K562 (cell line): ENCODE data around the gene PLXNB1. TPM values are rescaled to one million over a fixed set of nuclear protein-coding genes. Genes with fewer than 3 reads are reported as not detected.
A peak's percentile ranks its signal among the peaks of the same experiment; 100 is the strongest.

Experiments
- ATAC-seq: fragments of 200-7000 bp; cut with Tn5 transposase; 3 replicates; pipeline ENCODE4 v1.9.1; 2020; ENCODE audit warnings: moderate library complexity
- BruUV-seq: library from RNA; stranded (reverse); fragments of 400-500 nt; replicated peaks from 2 replicates; lab custom pipeline; 2021; lab: Mats Ljungman, UMichigan
- CTCF ChIA-PET: fragments of 300-600 bp; formaldehyde crosslinking; extraction: SDS; loops from one replicate; lab custom pipeline; 2021; ENCODE audit warnings: low intra/inter-chr PET ratio; lab: Yijun Ruan, JAX
- POLR2A ChIA-PET: fragments of 300-600, 350-650 bp; sonication (Branson Sonifier 250); formaldehyde crosslinking; extraction: SDS; loops from one replicate; lab custom pipeline; 2021; ENCODE audit warnings: antibody characterized with exemption, inconsistent platforms; lab: Yijun Ruan, JAX
- DNase-seq, 4 experiments: peaks; one replicate each; pipeline versions ENCODE4 v3.0.0 to v3.0.0-alpha.2; 2011 to 2018; ENCODE audit warnings: low spot score in 3 of 4, mixed read lengths in 3 of 4; ENCODE audit errors: extremely low read depth in 1 of 4
- FAIRE-seq: peaks from 2 replicates; lab custom pipeline; 2011; peaks lifted over from hg19 to GRCh38; lab: Jason Lieb, UNC
- H2AFZ ChIP-seq: 2 replicates; pipeline ENCODE4 v1.6.0; 2011; ENCODE audit warnings: low read depth, low read length, control low read depth, inconsistent platforms
- H3K27ac ChIP-seq: fragments of 200-600 bp; 3 replicates; pipeline ENCODE4 v1.8.0; 2011; ENCODE audit warnings: low read depth, mild to moderate bottlenecking, control low read depth, inconsistent platforms, low read length, moderate library complexity, mixed read lengths; ENCODE audit errors: extremely low read depth
- H3K27me3 ChIP-seq, 2 experiments: fragments of 300-600 bp in 1 of 2; 2 replicates in 1 of 2; 3 replicates in 1 of 2; pipeline versions ENCODE4 v1.6.0 to v1.8.0; 2011; ENCODE audit warnings: inconsistent platforms in 2 of 2, low read length in 2 of 2, mild to moderate bottlenecking in 1 of 2, mixed read lengths in 1 of 2, moderate library complexity in 1 of 2; ENCODE audit not compliant: control insufficient read depth in 2 of 2, insufficient read depth in 2 of 2
- H3K36me3 ChIP-seq: fragments of 300-600 bp; 3 replicates; pipeline ENCODE4 v1.8.0; 2011; ENCODE audit warnings: mild to moderate bottlenecking, low read length, inconsistent platforms; ENCODE audit not compliant: control insufficient read depth, insufficient read depth
- H3K4me1 ChIP-seq, 2 experiments: fragments of 200-600 bp in 1 of 2; replicated peaks in 1 of 2; 2 replicates in 1 of 2; 3 replicates in 1 of 2; pipeline versions ENCODE4 v1.5.1 to v1.8.0; 2011; ENCODE audit warnings: inconsistent platforms in 2 of 2, low read length in 2 of 2, mild to moderate bottlenecking in 1 of 2, mixed read lengths in 1 of 2, moderate library complexity in 1 of 2; ENCODE audit not compliant: control insufficient read depth in 2 of 2, insufficient read depth in 2 of 2
- H3K4me2 ChIP-seq: 2 replicates; pipeline ENCODE4 v1.6.1; 2011; ENCODE audit warnings: low read length, control low read depth, inconsistent platforms, mixed read lengths; ENCODE audit not compliant: insufficient read depth
- H3K4me3 ChIP-seq: fragments of 200-600 bp; sonication (generic), shearing (Covaris generic); 2 replicates; pipeline ENCODE4 v1.5.1; 2016; ENCODE audit warnings: control low read depth, inconsistent platforms
- H3K79me2 ChIP-seq: fragments of 200-600 bp; 3 replicates; pipeline ENCODE4 v1.8.0; 2011; ENCODE audit warnings: low read length, inconsistent platforms; ENCODE audit not compliant: control insufficient read depth, insufficient read depth
- H3K9ac ChIP-seq, 2 experiments: 2 replicates each; pipeline versions ENCODE4 v1.6.0 to v1.6.1; 2011; ENCODE audit warnings: low read depth in 2 of 2, low read length in 2 of 2, control low read depth in 1 of 2, inconsistent platforms in 1 of 2, mild to moderate bottlenecking in 1 of 2, mixed read lengths in 1 of 2; ENCODE audit not compliant: insufficient read depth in 1 of 2
- H3K9me1 ChIP-seq: one replicate; pipeline ENCODE4 v1.6.0; 2011; ENCODE audit warnings: inconsistent platforms, mild to moderate bottlenecking, low read length, moderate library complexity; ENCODE audit not compliant: control insufficient read depth, insufficient read depth
- H3K9me3 ChIP-seq: replicated peaks from 2 replicates; pipeline ENCODE4 v1.5.1; 2011; ENCODE audit warnings: low read depth, low read length, inconsistent platforms; ENCODE audit not compliant: control insufficient read depth, insufficient read depth
- H4K20me1 ChIP-seq: replicated peaks from 2 replicates; pipeline ENCODE4 v1.6.1; 2011; ENCODE audit warnings: low read length, inconsistent platforms, mixed read lengths; ENCODE audit not compliant: control insufficient read depth, insufficient read depth
- CTCF ChIP-seq, 3 experiments: IDR thresholded peaks in 2 of 3; conservative IDR thresholded peaks in 1 of 3; 2 replicates each; pipeline ENCODE4 v1.5.1; 2011 to 2012; ENCODE audit warnings: low read length in 3 of 3, mild to moderate bottlenecking in 3 of 3, control low read depth in 2 of 3, improper control_type of control experiment in 1 of 3, inconsistent platforms in 1 of 3, low read depth in 1 of 3, mixed read lengths in 1 of 3, moderate library complexity in 1 of 3; ENCODE audit not compliant: insufficient read depth in 2 of 3
- ZBTB33 ChIP-seq: sonication (generic); formaldehyde crosslinking; IDR thresholded peaks from 2 replicates; pipeline ENCODE4 v1.8.1; 2023; ENCODE audit warnings: mild to moderate bottlenecking, missing genetic modification reagents
- ZNF609 ChIP-seq: sonication (generic); formaldehyde crosslinking; IDR thresholded peaks from 2 replicates; pipeline ENCODE4 v1.8.1; 2023; ENCODE audit warnings: missing genetic modification reagents, mild to moderate bottlenecking, borderline replicate concordance
- WGBS: fragments of 100-300 bp; shearing (Covaris generic); methylation state at CpG from one replicate; pipeline ENCODE4 v1.1.6; 2016; ENCODE audit warnings: low coverage, mixed read lengths; ENCODE audit not compliant: insufficient coverage; ENCODE audit errors: missing lambda C conversion rate; 5-methylcytosine and 5-hydroxymethylcytosine counted together
- in situ Hi-C: fragments of 300-500 bp; cut with MboI; formaldehyde crosslinking; loops from 4 replicates; pipeline ENCODE4 v1.15.0; 2018; ENCODE audit warnings: inconsistent platforms, mixed read lengths
- intact Hi-C: fragments of 100-400 bp; cut with micrococcal nuclease; formaldehyde crosslinking; loops from 2 replicates; pipeline ENCODE4 v1.14.2; 2022
- polyA plus RNA-seq, 8 experiments: library from polyadenylated mRNA; depleted of rRNA in 4 of 8; stranded (reverse) in 5 of 8; unstranded in 3 of 8; fragments of >200 nt; fragmentation: Nextera tagmentation in 2 of 8; fragmentation: Illumina TruSeq in 1 of 8; extraction: Ambion mirVana in 2 of 8; extraction: Trizol in 1 of 8; gene quantifications; 2 replicates each; pipeline versions ENCODE4 v1.2.1 to v1.2.3, GENCODE V29; 2011 to 2014; ENCODE audit warnings: inconsistent platforms in 1 of 8, missing spikeins in 1 of 8
- total RNA-seq, 7 experiments: library from RNA; depleted of rRNA in 6 of 7; stranded (reverse); fragments of >200 nt in 6 of 7; fragmentation: Illumina TruSeq in 2 of 7; extraction: Trizol in 2 of 7; gene quantifications; 2 replicates each; pipeline versions ENCODE4 v1.2.1 to v1.2.3, GENCODE V29; 2011 to 2021; ENCODE audit warnings: low replicate concordance in 1 of 7

Gene PLXNB1
- total and polyA plus RNA-seq, 9 of the 15 experiments (the other 6 are each of a cell fraction or from before 2014, with no cell fraction given): 0.17 to 17.4 (median 6.0) TPM

GRCh38 chr3:48432411-48433371, 2.8 kb upstream of the PLXNB1 start:
- peaks cover 14 to 28% of the 10 kb centered on the region in 2 experiments; a peak in 4 of 5 replicates for H3K4me1 ChIP-seq
- no peak overlapping the region for H3K27ac ChIP-seq
- H3K36me3 ChIP-seq: peaks cover 32% of the 10 kb centered on the region; the same call in 2 of the 3 replicates
- no peak overlapping the region for H3K4me2 ChIP-seq
- H3K9me3 ChIP-seq: no peaks in the 10 kb centered on the region
- H3K4me3 ChIP-seq: no peak overlapping the region
- ChIA-PET POLR2A (interaction anchor here (0.6 to 1.0 kb wide), 7 partner anchors 10 to 244 kb away, joined by 3 to 6 read pairs (median 3); partner anchors contain the start of gene ATRIP), CTCF (interaction anchor here (1.3 to 4.6 kb wide), 3 partner anchors 158 to 238 kb away, joined by 3 to 59 read pairs (median 10); no protein-coding TSS in a partner anchor)
- H3K27me3 ChIP-seq: no peaks in the 10 kb centered on the region
- H4K20me1 ChIP-seq: no peaks in the 10 kb centered on the region
- no peak overlapping the region for H2AFZ ChIP-seq
- peaks cover 2% of the 10 kb centered on the region; the same call in 2 of the 3 replicates for H3K79me2 ChIP-seq
- DNase-seq (no peak), FAIRE-seq (no peak), ATAC-seq (no peak)
- 64% methylated on average over 8 of the region's 16 CpGs for WGBS
- no peaks in the 10 kb centered on the region for H3K9me1 ChIP-seq
- in situ Hi-C loops: loop anchor here (10.0 kb wide), 2 partner anchors 198 to 238 kb away; no protein-coding TSS in a partner anchor
- H3K9ac ChIP-seq: no peak overlapping the region
- no TSS peak for BruUV-seq
- TF ChIP-seq ZNF609 (CRISPR knock-in tag) (no peak), CTCF (IDR thresholded peaks at IDR 0.05 in 2 of 3, conservative IDR thresholded peaks at IDR 0.05 in 1 of 3; ENCODE audit: insufficient read depth in 2 of 3, low read depth in 1 of 3, low read length in 3 of 3) (peak in 2 of 3 experiments; percentile 9 to 16; a peak in 2 of 6 replicates), ZBTB33 (0 out of 2 replicates have a peak, but pooled peaks have one; percentile 43)
- intact Hi-C loops: no loop called here
